NCI-H526 (cell line): ENCODE measurements around the gene APC2.
"Not testable (repeated sequence)": the region's sequence is repeated elsewhere in the genome, so short reads cannot be mapped to it uniquely, and the experiment has no call there.

Experiments used
- DNase-seq, 2 experiments: peaks; one replicate each; lab custom pipeline; 2025; lab: John Stamatoyannopoulos, UW

Gene APC2

DNA sequence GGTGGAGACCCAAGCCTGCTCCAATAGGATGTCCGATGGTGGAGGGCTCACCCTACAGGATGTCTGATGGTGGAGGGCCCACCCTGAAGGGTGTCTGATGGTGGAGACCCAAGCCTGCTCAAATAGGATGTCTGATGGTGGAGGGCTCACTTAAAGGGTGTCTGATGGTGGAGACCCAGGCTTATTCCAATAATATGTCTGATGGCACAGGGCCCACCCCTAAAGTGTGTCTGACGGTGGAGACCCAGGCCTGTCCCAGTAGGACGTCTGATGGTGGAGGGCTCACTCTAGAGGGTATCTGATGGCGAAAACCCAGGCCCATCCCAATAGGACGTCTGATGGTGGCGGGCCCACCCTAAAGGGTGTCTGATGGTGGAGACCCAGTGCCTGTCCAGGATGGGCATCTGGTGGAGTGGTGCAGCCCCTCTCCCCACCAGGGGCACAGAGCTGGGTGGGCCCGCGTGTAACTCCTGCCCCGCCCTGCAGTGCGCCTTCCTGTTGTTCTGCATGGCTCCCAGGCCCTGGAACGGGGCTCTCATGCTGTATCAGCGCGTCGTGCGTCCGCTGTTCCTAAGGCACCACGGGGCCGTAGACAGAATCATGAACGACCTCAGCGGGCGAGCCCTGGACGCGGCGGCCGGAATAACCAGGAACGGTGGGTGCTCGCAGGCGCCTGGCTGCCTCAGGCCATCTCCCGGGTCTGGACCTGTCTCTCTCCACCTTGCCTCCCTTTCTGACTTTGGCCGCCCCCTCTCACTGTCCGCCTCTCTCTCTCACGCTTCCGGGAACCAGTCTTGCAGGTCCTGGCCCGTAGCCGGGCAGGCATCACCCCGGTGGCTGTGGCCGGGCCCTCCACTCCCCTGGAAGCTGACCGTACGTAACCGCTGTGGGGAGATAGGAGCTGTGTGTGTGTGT lies 46.1 kb downstream of the APC2 start:
- no peak for DNase-seq

GRCh38 chr19:1496714-1497577 lies 47.0 kb downstream of the APC2 start:
- no peak for DNase-seq

DNA sequence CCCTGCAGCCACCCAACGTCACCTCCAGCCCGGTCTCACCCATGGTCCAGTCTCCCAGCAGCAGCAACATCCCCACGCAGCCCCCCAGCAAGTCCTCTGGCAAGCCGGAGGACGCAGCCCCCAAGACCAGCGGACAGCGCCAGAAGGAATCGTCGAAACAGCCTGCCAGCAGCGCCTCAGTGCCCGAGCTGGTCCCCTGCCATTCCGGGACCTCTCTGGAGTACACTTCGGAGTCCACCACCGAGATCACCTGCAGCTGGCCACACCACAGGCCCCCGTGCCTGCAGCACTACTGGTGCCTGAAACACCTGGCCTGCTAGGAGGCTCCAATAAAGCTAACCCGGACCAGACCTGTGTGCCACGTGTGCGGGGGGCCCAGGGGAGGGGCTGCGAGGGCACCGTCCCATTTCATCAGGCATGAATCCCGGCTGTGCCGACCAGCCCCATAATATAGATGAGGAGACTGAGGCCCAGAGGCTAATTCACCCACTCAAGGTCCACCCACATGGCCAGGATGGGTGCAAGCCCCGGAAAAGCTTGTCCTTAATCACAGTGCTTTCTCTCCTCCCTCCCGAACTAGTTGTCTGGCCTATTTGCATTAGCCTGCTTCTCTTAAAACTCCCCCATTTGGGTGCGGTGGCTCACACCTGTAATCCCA lies 47.8 kb downstream of the APC2 start:
- DNase-seq = no peak

DNA sequence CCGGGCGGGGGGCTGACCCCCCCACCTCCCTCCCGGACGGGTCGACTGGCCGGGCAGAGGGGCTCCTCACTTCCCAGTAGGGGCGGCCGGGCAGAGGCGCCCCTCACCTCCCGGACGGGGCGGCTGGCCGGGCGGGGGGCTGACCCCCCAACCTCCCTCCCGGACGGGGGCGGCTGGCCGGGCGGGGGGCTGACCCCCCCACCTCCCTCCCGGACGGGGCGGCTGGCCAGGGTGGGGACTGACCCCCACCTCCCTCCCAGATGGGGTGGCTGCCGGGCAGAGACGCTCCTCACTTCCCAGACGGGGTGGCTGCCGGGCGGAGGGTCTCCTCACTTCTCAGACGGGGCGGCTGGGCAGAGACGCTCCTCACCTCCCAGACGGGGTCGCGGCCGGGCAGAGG lies 49.3 kb downstream of the APC2 start:
- not testable (repeated sequence) for DNase-seq

DNA sequence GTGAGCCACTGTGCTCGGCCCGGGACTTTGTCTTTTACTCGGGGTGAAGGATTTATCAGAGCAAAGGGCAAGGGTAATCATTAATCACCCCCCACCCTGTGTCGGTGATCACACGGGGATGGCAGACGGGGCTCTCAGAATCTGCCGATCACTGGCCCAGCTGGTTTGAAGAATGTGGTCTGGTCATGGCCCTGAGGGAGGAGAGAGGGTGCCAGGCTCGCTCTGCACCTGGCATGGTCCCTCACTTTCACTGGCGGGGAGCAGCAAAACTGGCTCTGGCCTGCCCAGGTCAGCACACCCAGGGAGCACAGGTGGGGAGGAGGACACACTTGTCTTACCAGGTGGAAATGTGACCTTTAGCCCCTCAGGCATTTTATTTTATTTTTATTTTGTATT lies 51.3 kb downstream of the APC2 start:
- no peak for DNase-seq

GRCh38 chr19:1502433-1503088 lies 52.6 kb downstream of the APC2 start:
- DNase-seq = no peak

DNA sequence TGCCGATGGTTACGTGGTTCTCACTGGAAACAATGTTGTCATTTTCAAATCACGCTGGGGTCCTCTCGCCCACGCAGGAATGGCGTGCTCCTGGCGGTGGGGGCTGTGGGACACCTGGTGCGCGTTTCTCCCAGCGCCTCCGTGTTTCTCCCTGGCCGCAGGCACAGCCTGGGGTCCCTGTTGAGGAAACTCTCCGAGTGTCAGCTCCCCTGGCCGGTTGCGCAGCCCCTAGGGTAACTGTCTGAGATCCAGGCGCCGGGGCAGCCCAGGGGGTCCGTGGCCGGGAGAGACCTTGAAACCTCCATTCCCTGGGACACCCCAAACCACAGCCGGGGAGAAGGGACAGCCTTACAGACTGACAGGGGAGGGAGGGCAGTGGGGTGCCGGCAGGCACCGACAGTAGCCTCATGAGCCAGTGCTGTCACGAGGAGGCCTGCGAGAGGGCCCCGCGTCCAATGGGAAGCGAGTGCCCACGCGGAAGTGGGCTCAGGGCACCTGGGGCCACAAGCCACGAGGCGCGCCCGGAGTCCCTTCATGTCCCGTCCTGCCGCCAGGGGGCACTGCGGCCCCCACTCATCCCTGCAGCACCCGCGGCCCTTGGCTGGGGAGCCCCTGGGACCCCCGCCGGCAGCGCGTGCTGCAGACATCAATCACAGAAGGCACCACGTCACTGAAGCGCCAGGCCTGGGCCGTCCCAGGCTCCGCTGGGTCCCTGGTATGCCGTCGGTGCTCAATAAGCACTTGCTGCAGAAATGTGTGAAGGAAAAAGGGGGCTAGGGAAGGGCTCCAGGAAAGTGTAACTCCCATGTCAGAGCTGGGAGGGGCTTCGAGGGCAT lies 53.4 kb downstream of the APC2 start:
- DNase-seq = peak in 1 of 2 experiments; percentile 55

DNA sequence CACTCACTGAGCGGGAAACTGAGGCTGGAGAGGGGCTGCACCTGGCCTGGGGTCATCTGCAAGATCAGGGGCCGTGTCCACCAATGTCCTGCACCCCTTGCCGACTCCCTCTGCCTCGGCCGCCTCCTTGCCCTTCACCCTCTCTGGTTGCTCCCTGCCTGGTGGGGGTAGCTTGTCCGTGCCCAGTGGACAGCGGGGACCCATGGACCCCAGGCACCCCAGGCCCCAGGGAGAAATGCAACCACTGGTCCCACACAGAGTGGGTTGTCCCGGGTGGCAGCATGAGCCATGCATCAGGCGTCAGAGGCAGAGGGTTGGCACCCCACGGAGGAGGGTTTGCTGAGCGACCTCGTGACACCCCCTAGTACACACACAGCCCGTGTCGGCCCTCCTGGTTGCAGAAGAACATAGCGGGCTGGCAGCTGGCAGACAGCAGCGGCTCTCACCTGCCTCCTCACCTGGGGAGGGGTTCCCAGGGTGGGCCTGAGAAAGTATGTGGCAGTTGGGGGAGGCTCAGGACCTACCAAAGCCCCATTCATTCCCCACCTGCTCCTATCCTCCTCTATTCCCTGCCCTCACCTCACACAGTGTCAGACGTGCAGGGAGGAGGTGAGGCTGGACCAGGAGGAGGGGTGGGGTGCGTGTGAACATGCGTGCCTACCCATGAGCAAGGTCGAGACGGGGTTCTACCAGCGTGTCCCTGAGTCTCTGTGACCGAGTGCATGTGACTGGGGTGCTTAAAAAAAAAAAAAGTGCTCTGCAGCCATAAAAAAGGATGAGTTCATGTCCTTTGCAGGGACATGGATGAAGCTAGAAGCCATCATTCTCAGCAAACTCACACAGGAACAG lies 54.2 kb downstream of the APC2 start:
- no peak for DNase-seq

- DNase-seq = no peak
Observed at GRCh38 chr19:1505012-1505411, 55.1 kb downstream of the APC2 start.

DNA sequence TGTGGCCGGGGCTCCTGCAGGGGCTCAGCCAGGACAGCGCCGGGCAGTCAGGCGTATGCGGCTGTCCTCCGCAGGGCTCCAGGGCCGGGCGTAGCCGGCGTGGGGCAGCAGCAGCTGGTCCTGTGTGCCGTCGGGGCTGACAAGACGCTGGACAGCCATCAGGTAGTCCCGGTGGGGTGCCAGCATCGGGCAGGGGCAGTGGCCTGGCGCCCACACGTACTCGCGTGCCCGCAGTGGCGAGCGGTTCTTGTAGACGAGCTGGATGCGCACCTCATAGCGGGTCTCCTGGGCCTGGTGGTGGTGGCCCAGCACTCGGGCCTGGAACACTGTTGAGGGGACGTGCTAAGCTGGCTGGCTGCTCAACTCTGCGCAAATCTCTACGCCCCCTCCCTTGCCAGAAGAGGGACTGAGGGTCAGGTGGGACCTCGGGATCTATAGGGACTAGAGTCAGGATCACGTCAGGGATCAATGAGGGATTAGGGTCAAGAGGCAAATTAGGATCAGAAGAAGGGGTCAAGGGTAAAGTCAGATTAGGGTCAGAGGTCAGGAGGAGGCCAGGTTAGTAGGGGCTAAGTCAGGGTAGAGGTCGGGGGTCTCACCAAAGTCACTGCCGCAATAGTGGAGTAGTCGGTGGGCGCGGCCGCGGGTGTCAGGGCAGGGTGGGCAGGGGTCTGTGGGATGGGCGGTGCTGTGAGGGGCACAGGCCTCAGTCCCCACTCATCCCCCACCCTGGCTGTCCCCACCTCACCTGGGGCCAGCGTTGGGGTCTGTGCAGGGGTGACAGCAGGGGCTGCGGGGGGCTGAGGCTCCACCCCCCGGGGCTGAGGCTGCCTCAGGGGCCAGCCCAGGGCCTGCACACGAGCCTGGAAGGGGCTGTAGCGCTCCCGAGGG lies 56.3 kb downstream of the APC2 start:
- DNase-seq = no peak

DNA sequence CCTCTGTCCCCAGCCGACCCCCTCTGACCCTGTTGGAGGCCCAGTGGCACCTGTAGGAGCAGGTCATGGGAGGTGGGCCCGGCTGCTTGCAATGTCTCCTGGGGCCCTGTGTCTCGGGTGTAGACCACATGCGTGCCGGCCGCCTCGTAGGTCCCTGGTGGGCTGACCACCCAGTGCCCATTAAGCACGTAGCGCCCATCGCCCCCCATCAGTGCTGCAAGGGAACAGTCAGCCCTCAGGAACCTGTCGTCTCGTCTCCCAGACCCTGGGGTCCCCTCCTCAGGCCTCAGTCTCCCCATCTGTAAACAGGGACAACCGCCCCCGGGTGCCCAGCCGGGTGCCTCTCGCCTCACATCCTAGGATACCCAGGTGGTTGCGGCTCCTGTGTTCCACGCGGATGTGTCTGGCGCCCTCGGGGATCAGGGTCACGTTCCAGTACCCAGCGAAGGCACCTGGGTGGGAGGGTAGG lies 57.3 kb downstream of the APC2 start:
- no peak for DNase-seq

DNA sequence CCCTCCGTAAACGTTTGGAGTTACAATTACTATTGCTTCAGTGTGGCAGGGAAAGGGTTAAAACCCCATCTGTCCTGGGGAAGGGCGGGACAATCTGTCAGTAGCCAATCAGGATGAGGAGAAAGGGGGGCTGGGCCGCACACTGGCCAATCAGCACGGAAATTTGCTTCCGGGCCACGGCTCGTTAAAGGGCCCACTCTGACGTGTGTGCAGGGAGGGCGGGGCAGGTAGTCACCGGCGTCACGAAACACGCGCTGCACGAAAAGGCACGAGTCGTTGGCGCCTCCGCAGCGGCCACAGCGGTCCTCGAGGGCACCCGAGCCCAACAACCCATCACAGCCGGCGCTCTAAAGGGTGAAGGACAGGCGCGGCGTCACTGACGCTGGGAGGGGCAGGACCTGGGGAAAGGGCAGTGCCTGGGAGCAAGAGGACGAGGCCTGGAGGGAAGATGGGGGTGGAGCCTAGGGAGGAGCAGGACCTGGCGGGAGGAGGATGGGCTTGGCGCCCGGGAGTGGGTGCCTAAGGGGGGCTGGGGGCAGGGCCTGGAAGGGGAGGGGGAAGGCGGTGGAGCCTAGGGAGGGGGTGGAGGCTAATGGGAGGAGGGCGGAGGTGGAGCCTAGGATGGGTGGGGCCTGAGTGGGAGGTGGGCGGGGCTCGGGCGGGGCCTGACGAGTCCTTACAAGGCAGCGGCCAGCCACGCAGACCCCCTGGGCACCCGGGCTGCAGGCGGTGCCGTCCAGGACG lies 58.0 kb downstream of the APC2 start:
- peak; percentile 88 to 97 for DNase-seq

GRCh38 chr19:1508507-1508856 lies 58.6 kb downstream of the APC2 start:
- DNase-seq = no peak

- DNase-seq = no peak
Observed at GRCh38 chr19:1509602-1510441, 59.9 kb downstream of the APC2 start.

GRCh38 chr19:1510442-1510806 lies 60.5 kb downstream of the APC2 start:
- DNase-seq = no peak

DNA sequence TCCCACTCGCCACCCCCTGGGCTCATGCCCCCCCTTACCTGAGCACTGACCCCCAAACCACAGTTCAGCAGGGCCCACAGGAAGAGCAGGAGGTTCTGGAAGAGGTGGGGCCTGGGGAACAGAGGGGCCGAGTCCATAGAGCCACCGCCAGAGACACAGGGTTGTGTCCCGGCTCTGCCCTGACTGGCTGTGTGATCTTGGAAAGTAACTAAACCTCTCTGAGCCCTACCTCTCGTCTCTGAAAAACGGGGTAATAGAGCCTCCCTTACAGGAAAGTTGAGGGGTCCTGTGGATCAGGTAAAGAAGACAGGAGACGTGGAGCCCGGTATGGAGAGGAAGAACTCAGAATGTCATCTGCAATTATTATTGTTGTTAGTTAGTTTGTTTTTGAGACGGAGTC lies 60.9 kb downstream of the APC2 start:
- no peak for DNase-seq
